Hematopoietic multipotent progenitor cell (in vitro differentiated cells): ENCODE measurements around the gene MTG2. TPM values are rescaled to one million over a fixed set of nuclear protein-coding genes. Genes with fewer than 3 reads are reported as not detected.

Experiments
- DNase-seq, 3 donors: peaks; one replicate each; pipeline ENCODE4 v3.0.0-alpha.2; 2011 to 2015; ENCODE audit warnings: low read depth in 2 of 3, low spot score in 2 of 3
- total RNA-seq: library from RNA; depleted of rRNA; stranded (reverse); fragments of >200 nt; gene quantifications from one replicate; pipeline ENCODE4 v1.2.3, GENCODE V29; 2012

Gene MTG2
- total RNA-seq, 1 donor, result 24.5 TPM

DNA sequence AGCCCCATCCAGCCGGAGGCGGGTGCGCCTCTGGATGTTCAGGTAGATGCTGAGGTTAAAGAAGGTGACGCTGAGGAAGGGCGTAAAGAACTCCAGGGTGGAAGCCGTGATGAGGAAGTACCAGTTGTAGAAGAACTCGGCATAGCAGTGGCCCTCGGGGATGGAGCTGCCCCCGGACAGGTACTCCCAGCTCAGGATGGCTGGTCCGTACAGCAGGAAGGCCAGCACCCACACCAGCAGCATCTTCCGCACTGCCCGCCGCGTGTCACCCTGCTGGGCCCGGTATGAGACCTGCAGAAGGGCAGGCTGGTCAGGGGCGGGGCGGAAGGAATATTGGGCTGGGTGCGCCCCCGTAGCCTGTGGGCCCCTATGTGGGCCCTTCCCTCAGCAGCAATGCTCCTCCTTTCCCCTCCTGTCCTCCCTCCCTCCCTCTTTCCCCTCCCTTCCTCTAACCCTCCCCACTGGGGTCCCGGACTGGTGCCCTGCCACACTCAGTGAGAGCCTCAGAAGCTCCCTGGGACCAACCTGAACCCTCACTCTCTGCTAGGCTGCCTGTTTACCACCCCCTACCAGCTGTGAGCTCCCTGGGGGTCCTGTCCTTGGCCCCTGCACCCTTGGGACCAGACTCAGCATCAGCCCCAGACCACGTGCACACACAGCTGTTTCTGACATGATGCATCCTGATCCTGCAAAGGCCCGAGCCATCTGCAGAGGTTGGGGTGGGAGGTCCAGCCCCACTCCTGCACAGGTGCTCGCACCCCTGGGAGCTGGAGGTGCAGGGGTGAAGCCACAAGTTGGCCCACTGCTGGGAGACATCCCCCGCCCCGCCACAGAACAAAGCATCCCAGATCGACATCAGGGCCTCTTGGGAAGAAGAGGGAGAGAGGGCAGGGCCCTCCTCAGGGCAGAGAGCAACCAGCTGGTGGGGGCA lies 34.1 kb downstream of the MTG2 start:
- no peak for DNase-seq

DNA sequence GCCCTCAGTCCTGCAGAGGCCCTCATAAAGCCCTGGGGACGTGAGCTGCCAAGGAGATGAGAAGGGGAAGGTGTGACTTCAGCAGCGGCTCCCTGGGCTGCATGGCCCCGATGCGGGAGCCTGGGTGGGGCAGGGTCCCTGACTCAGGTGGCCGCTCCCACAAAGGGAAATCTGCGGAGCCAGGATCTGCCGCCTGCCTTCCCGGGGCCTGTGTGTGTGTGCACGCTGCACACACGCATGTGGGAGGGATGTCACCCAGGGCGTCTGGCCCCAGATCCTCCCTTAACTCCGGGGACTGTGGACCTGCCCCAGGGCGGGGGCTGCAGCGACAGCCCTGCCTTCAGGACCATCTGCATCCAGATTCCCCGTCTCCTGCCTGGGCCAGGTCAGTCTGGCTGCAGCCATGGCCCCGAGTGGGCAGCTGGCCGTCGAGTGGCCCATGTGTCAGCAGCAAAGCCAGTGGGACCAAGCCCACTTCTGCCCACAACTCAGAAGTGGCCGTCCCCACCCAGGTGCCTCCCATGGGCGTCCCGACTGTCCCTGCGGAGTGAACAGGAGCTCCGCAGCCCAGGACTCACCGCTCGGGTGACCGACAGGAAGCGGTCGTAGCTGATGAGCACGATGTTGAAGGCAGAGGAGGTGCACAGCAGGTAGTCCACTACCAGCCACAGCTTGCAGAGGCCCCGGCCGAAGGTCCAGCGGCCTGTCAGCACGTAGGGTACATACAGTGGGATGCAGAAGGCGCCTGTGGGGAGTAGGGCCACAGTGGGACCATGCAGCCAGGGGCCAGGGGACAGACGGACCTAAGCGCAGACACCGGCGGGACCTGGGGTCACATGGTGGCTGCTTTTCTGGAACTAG lies 35.3 kb downstream of the MTG2 start:
- DNase-seq, result no peak

DNA sequence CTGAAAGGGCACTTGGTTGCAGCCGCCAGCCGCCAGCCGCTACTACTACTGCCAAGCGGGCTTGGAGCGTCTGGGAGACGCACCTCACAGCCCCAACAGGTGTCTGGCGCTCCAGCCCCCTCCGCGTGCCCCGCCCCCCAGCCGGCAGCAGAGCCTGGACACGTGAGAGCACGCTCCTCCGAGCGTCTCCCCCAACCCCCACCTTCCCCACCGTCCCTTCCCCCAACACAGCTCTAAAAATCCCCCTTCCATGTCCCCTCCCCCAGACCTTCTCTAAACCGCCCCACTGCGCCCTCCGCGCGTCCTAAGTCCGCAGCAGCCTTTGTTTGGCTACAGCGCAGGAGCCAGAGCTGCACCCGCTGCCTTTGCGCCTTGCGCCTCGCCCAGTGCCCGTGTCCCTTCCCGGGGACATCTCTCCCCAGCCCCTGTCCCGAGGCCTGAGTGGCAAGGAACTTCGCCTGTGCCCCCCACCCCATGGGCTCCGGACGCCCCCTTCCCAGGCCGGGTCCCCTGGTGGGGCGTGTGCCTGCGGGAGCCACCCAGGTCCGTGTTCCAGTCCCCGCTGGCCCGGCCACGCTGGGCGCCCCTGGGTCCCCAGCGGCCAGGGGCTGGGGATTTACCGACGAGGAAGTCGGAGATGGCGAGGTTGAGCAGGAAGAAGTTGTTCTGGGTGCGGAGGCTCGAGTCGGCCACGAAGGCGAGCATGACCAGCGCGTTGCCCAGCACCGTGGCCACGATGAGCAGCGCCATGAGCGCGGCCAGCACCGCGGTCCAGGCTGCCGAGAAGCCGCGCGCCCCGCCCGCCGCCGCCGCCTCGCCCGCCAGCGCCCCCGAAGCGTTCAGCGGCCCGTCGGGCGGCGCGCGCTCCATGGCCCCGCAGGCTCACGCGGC lies 36.5 kb downstream of the MTG2 start:
- DNase-seq, result no peak

DNA sequence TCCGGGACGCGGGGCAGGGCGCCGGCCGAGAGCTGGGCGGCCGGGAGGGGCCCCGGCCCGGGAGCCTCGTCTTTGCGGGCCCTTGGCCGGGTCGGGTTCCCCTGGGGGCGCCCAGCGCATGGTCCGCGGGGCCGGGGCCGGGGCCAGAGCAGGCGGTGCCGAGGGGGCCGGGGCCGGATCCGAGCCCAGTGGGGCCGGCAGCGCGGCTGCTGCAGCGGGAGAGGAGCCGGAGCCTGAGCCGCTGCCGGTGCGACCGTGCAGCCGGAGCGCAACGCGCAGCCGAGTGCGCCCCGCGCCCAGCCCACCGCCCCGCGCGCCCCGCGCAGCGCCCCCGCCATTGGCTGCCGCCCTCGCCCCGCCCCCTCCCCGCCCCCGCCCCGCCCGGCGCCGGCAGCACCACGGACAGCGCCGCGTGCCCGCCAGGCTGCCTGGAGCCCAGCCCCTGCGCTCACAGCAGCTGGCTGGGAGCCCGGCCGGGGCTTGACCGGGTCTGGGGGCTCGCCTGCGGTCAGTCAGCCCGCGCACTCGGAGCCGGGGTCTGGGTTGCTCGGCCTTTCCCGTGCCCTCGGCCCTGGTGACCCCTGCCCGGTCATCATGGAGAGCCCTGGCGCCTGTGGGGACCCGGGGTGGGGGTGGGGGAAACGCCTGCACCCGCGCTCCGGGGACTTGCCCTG lies 37.3 kb downstream of the MTG2 start, which contains the start of gene HRH3:
HRH3 (minus strand) TSS at position 287 of the 674 bp plus-strand sequence. CDS start 308 bp downstream, outside the sequence.
- DNase-seq, result peak in 2 of 3 donors; percentile 30 to 56

DNA sequence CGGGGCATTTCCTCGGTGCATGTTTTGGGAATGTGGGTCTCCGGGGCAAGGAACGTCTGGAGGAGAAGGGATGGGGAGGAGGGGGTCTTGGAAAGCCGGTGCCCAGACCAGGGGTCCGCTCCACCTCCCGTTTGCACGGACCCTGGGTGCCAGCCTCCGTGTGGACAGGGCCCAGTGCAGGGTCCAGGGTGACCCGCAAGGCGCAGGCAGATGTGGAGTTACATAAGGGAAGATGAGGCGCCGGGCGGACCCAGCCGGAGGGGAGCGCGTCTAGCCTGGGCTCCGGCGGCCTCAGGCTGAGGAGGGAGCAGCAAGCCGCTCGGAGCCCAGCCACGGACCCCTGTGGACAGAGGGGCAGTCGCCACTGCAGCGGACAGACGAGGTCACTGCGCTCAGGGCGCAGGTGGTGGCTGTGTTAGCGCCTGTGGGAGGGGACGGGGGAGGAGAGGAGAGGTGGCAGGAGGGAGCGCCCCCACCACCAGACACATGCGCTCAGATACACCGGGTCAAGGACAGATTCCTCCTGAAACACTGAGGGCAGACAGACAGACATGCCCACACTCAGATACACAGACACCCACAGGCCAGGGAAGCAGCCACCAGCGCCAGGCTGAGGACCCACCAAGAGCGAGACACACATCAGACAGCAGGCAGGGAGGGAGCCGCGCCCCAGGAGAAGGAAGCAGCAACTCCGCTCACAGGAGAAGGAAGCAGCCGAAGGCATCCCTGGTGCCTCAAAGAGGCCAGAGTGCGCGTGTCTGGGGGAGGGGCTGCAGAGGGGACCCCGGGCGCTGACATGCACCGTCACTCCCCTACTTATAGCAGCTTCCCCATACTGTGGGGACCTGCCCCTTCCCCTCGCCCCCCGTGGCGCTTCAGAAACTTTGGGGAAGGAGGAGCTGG lies 38.1 kb downstream of the MTG2 start:
- peak in 2 of 3 donors; percentile 37 to 47 for DNase-seq

DNA sequence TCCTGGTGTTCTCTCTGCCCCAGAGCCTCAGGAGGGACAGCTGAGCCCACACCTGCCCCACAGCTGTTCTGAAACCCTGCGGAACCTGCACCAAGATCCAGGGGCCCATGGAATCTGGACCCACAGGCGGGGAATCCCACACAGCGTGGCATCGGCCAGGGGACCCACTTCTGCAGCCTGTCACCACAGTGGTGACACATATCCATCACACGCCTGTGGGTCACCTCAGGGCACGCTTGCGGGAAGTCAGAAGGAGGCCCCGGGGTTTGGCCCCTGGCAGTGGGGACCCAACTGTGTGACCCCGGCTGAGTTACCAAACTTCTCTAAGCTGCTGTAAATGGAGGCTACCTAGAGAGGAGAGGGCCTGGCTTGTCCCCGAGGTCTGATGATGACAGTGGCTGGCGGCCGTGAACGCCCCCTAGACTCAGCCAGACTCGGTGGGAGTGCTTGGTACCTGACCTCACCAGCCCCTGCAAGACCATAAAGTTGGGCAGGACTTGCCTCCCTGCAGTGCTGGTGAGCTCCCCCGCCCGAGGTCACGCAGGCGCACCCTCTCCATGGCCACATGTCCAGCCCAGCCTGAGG lies 39.5 kb downstream of the MTG2 start:
- no peak for DNase-seq

DNA sequence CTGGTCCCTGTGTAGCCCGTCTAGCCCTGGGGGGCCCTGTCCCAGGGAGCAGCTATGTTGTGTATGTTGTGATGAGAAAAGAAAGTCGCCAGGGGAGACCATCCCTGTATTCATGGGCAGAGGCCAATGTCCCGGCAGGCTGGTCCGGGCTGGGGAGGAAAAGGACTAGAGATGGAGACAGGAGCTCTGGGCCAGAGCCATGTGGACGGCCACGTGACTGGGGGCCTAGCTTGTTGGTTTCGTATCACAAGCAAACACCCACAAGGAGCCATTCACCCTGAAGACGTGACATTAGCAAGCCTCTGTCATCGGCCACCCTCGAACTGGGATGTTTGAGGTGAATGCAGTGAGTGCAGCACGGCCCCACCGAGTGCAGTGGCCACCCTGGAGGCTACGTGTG lies 40.1 kb downstream of the MTG2 start:
- no peak for DNase-seq

DNA sequence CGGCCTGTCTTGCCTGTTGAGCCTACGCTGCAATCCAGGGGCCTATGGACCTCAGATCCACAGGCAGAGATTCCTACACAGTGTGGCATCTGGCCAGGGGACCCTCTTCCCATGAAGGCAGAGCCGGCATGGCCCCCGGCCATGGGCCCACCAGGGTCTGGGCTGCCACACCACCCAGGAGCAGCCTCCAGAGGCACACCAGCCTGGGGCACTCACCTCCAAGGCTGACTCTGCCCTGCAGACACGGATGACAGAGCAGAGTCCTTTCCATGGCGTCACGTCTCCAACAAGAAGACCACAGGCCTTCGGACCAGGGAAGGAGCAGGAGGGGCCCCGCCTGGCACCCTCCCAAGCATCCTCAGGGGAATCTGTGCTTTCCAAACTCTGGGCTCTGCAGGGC lies 40.7 kb downstream of the MTG2 start:
- no peak for DNase-seq

DNA sequence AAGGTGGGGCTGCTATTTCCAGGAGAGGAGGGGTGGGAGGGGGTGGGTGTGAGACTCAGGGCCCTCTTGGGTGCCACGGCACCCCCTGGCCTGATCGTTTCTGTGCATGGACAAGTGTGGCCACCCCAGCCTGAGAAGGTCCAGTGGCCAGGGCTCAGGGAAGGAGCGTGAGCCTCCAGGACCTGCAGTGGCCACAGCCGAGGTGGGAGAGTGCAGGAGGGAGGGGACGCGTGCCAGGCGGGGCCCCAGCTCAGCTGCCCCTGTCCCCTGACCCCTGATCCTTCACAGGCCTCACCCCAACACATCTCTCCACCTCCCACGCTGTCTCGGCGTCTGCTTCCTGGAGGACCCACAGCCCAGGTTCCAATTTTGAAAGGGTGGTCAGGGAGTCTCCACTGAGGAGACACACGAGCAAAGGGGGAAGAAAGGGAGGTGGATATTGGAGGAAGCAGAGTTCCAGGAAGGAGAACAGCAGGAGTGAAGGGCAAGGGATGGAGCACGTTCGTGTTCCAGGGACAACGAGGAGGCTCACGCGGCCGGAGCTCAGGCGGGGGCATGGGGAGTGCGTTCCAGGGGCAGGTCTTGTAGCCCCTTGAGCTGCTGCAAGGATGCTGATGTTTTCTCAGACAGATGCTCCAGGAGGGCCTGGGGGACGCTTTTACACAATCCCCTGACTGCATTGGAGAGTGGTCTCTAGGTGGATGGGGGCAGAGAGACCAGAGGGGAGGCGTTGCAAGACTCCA lies 41.5 kb downstream of the MTG2 start:
- DNase-seq, result no peak

DNA sequence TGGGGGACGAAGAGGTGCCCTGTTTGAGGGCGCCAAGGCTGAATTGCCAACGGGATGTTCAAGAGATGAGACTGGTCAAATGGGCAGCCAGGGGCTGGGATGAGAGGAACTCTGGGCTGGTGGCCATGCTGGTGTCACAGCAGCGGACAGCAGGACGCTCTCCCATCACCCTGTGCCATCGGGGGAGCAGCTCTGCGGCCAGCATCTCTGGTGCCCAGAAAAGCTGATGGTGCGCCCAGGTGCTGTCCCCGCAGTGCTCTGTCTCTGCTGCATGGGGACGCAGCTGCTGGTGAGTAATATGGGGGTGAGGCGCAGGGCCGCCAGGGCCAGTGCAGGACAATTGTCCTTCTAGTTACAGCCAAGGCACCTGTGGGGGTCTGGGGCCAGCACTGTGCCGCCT lies 42.2 kb downstream of the MTG2 start:
- DNase-seq, result no peak

DNA sequence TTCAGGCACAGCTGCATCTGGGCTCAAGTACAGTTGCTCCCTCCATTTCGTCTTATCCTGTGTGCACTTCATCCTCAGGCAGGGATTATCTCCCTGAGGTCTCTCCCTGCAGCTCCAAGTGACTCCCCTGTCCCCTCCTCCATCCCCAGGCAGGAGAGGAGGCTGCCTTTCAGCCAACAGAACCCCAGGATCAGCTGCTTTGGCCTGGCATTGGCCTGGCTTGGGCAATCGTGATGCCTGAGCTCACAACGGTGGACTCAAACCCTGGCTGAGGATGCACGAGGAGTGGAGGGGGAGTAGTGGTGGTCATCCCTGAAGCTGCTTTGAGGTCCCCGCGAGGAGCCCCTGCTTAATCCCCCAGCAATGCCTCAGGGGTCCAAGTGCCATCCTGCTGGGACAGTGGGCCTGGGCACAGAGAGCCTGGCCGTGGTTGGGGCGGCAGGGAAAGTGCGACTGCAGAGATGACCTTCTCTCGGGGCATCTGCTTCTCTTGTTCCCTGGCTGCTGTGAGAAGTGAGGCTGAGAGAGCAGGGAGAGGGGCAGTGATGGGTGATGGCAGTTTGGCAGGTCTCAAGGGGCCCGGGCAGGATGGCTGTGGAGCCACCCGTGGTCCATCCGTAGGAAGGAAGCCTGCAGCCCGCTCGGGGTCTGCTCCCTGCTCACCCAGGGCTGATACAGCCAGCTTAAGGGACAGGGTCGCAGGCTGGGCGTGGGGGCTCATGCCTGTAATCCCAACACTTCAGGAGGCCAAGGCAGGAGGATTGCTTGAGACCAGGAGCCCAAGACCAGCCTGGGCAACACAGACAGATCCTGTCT lies 43.2 kb downstream of the MTG2 start:
- DNase-seq, result no peak

DNA sequence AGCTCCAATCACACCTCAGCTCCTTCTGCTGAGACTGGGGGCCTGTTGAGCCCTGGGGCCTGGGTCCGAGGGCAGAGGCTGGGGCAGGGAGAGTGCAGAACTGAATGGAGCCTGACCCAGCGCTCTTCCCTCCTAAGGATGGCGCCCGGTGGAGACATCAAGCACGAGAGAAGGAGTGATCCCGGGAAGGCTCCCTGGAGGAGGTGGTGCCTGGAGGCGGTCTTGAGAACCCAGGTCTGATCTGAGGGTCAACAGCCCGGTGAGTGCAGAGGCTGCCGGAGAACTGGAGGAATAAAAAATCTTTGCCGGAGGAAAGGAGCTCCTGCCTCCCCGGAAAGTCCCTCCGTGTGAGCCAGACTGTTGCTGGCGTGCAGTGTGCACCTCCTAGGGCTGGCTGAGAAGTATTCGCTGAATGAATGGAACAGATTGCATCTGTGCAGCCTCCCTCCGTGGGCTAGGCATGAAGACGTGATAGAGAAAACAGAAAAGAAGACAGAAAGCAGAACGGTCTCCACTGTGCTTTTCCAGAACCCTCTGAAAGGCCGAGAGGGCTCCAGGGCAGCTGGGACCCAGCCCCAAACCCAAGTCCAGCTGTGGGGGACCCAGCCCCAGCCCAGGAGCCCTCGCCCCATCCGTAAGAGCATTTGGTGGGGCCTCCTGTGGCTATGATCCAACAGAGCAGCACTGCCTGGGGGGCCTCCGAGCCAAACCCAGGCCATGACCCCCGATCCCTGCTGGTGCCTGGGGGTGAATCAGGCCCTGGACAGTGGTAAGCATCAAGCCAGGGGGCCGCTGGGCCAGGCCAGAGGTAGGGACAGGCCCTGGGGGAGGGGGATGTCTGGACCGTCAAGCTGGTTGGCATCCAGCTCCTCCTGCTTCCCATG lies 44.1 kb downstream of the MTG2 start:
- no peak for DNase-seq

DNA sequence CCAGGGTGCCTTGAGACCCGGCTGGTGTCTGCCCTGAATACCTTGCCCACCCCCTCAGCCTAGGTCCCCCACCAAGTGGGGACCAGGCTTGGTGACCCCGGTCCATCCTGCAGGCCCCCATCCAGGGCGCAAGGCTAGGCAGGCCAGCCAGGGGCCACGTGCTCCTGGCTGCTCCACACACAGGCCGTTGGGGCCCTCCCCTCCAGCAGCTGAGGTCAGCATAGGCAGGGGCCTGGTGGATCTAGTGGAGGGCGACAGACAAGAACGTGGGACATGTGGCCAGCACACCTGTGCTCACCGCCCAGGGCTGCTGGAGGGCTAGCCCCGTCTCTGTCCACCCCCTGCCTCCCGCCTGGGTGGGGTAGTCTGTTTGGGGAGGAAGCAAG lies 44.8 kb downstream of the MTG2 start:
- no peak for DNase-seq

DNA sequence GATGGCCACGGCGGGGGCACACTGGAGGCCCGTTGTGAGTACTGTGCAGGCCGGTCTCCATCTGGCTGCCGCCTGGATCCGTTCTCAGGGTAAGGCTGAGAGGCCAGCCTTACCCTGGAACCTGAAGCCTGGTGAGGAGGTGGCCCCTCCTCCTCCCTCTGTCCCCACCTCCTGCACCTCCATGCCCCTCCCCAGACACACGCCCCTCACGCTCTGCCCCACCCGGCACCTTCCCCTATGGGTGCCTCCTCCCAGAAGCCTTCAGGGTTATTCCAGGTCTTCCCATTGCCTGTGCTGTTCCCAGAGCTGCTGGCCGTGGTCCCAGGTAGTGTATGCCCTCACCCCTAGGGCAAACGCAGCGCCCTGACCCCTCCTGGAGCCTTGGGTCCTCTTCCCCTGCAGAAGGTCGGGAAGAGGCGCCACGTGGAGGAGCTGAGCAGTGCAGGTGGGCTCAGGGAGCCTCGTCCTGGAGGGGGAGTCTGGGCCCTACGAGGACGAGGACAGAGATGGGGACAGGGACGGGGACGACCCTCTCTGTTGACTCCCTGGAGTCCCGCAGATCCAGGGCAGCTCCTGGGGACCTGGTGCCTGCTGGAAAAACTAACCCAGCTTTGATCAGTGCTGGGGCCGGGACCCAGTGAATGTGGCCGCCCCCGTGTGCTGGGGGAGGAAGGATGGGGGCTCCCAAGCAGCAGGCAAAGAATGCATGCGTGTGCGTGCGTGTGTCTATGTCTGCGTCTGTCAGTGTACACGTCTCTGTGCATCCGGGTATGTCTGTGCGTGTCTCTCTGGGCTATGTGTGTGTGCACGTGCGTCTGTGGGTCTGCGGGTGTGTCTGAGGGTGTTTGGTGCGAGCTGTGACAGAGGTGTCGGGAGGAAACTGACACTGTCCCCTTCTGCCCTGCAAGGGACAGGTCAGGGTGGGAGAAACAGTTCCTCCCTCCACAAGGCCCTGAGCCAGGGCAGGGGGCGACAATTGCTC lies 45.4 kb downstream of the MTG2 start:
- no peak for DNase-seq

DNA sequence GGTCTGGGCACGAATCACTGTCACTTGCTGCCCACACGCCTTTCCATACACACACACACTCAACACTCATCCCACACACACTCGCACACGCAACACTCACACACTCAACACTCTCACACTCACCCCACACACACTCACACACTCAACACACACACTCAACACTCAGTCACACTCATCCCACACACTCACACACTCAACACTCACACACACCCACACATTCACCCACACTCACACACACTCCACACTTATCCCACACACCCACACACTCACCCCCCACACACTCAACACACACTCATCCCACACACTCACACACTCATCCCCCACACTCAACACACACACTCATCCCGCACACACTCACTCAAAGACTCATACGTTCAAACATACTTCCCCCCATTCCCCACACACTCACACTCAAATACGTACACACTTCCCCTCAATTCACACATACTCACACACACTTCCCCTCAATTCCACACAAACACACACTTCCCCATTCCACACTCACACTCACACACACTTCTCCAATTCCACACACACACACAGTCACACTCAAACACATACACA lies 46.2 kb downstream of the MTG2 start:
- DNase-seq, result no peak
